ENCODE results near the gene LONP2. TPM values are rescaled to one million over a fixed set of nuclear protein-coding genes. Genes with fewer than 3 reads are reported as not detected.
A peak's percentile ranks its signal among the peaks of the same experiment; 100 is the strongest.

LONP2 gene
- total and polyA plus RNA-seq, 9 of the 15 experiments (the other 6 are each of a cell fraction or from before 2014, with no cell fraction given), result 8.1 to 41.2 (median 25.6) TPM

- Histone ChIP-seq H4K20me1 (replicated peaks; ENCODE audit: control insufficient read depth, insufficient read depth, low read length) (no peaks in the 10 kb centered on the region), H3K9ac (ENCODE audit: insufficient read depth in 1 of 2, low read depth in 2 of 2, low read length in 2 of 2) (no peak overlapping the region), H3K4me3 (no peak overlapping the region), H3K4me1 (replicated peaks in 1 of 2; ENCODE audit: control insufficient read depth in 2 of 2, insufficient read depth in 2 of 2, low read length in 2 of 2) (no peaks in the 10 kb centered on the region), H3K27me3 (ENCODE audit: control insufficient read depth in 2 of 2, insufficient read depth in 2 of 2, low read length in 2 of 2) (no peaks in the 10 kb centered on the region), H3K79me2 (ENCODE audit: control insufficient read depth, insufficient read depth, low read length) (no peaks in the 10 kb centered on the region), H3K4me2 (ENCODE audit: insufficient read depth, low read length) (no peak overlapping the region), H2AFZ (ENCODE audit: low read depth, low read length) (no peak overlapping the region), H3K9me3 (replicated peaks; ENCODE audit: control insufficient read depth, insufficient read depth, low read depth, low read length) (no peaks in the 10 kb centered on the region), H3K36me3 (ENCODE audit: control insufficient read depth, insufficient read depth, low read length) (peaks cover 58% of the 10 kb centered on the region; the same call in 2 of the 3 replicates), H3K27ac (ENCODE audit: extremely low read depth, low read depth, low read length) (no peak overlapping the region), H3K9me1 (ENCODE audit: control insufficient read depth, insufficient read depth, low read length) (no peaks in the 10 kb centered on the region)
- DNase-seq (ENCODE audit: extremely low read depth in 1 of 4, low spot score in 3 of 4) (no peak), ATAC-seq (no peak), FAIRE-seq (peak; percentile 44)
- ChIA-PET POLR2A (no interaction called here), CTCF (ENCODE audit: low intra/inter-chr PET ratio) (interaction anchor here (0.7 kb wide), 1 partner anchor 1162 kb away, joined by 3 read pairs; no protein-coding TSS in a partner anchor)
- in situ Hi-C loops (cut with MboI) (no loop called here), intact Hi-C loops (cut with micrococcal nuclease) (no loop called here)
- 97% methylated on average over 3 of the region's 3 CpGs for WGBS (ENCODE audit: insufficient coverage, low coverage, missing lambda C conversion rate)
- BruUV-seq (replicated peaks), result no TSS peak
- TF ChIP-seq MXI1 (IDR thresholded peaks at IDR 0.05; ENCODE audit: low read depth, low read length), result no peak
- TF ChIP-seq CBFB (CRISPR knock-in tag; IDR thresholded peaks at IDR 0.05), result no peak
- TF ChIP-seq EZH2 (IDR thresholded peaks at IDR 0.05; ENCODE audit: borderline replicate concordance, low read depth, low read length), result no peak
- no peak for TF ChIP-seq ZKSCAN3 (CRISPR knock-in tag; IDR thresholded peaks at IDR 0.05)
- no peak for TF ChIP-seq RBFOX2 (IDR thresholded peaks at IDR 0.05; ENCODE audit: low read depth, low read length)
- TF ChIP-seq ZNF217 (CRISPR knock-in tag; IDR thresholded peaks at IDR 0.05), result no peak
- no peak for TF ChIP-seq ZBTB34 (CRISPR knock-in tag; IDR thresholded peaks at IDR 0.05)
- no peak for TF ChIP-seq ATF7 (IDR thresholded peaks at IDR 0.05)
- TF ChIP-seq SREBF1 (IDR thresholded peaks at IDR 0.05; ENCODE audit: borderline replicate concordance, low read depth, low read length), result no peak
- TF ChIP-seq MBD1 (CRISPR knock-in tag; IDR thresholded peaks at IDR 0.05), result no peak
- no peak for TF ChIP-seq E2F1 (CRISPR knock-in tag; IDR thresholded peaks at IDR 0.05)
- no peak for TF ChIP-seq LARP7 (IDR thresholded peaks at IDR 0.05)
- TF ChIP-seq ZBTB26 (CRISPR knock-in tag; IDR thresholded peaks at IDR 0.05), result no peak
- TF ChIP-seq ZNF232 (CRISPR knock-in tag; IDR thresholded peaks at IDR 0.05), result no peak
- no peak for TF ChIP-seq DEAF1 (CRISPR knock-in tag; IDR thresholded peaks at IDR 0.05)
- no peak for TF ChIP-seq SPI1 (IDR thresholded peaks at IDR 0.05; ENCODE audit: borderline replicate concordance, low read depth, low read length)
- TF ChIP-seq NFE2L1 (tag; IDR thresholded peaks at IDR 0.05; ENCODE audit: borderline replicate concordance, low read depth), result no peak
- no peak for TF ChIP-seq ZNF24 (IDR thresholded peaks at IDR 0.05)
Observed at GRCh38 chr16:48335961-48336360, 91.9 kb downstream of the LONP2 start.
